Mesenchymal stem cell (in vitro differentiated cells and primary cell): ENCODE results near the gene SPSB1.

Source experiments
- DNase-seq: peaks from one replicate; pipeline ENCODE4 v3.0.0-alpha.2; 2013
- H2AFZ ChIP-seq: one replicate; pipeline ENCODE4 v1.6.1; 2013; ENCODE audit warnings: low read depth, mild to moderate bottlenecking, control low read depth, inconsistent platforms, low read length, moderate library complexity
- H2AK5ac ChIP-seq: 2 replicates; pipeline ENCODE4 v1.6.1; 2013; ENCODE audit warnings: low read length, moderate library complexity, mild to moderate bottlenecking, inconsistent platforms; ENCODE audit not compliant: severe bottlenecking
- H2BK120ac ChIP-seq: one replicate; pipeline ENCODE4 v1.6.1; 2013; ENCODE audit warnings: low read depth, mild to moderate bottlenecking, inconsistent platforms, low read length, moderate library complexity
- H2BK12ac ChIP-seq, 2 experiments: one replicate each; pipeline ENCODE4 v1.6.1; 2013; ENCODE audit warnings: inconsistent platforms in 2 of 2, low read length in 2 of 2, mild to moderate bottlenecking in 2 of 2, moderate library complexity in 2 of 2, control low read depth in 1 of 2
- H2BK15ac ChIP-seq: one replicate; pipeline ENCODE4 v1.6.1; 2013; ENCODE audit warnings: mild to moderate bottlenecking, low read depth, inconsistent platforms; ENCODE audit not compliant: poor library complexity, severe bottlenecking
- H2BK5ac ChIP-seq: 2 replicates; pipeline ENCODE4 v1.6.1; 2013; ENCODE audit warnings: low read depth, mild to moderate bottlenecking, low read length, control low read depth, inconsistent platforms; ENCODE audit not compliant: poor library complexity, severe bottlenecking
- H3K14ac ChIP-seq, 2 experiments: one replicate each; pipeline ENCODE4 v1.6.1; 2013; ENCODE audit warnings: inconsistent platforms in 2 of 2, low read length in 2 of 2, control low read depth in 1 of 2, mild to moderate bottlenecking in 1 of 2, moderate library complexity in 1 of 2
- H3K18ac ChIP-seq, 2 experiments: one replicate each; pipeline ENCODE4 v1.6.1; 2013; ENCODE audit warnings: inconsistent platforms in 2 of 2, low read length in 2 of 2, control low read depth in 1 of 2, low read depth in 1 of 2, mild to moderate bottlenecking in 1 of 2
- H3K23ac ChIP-seq, 2 experiments: one replicate each; pipeline ENCODE4 v1.6.1; 2013; ENCODE audit warnings: inconsistent platforms in 2 of 2, low read length in 2 of 2, mild to moderate bottlenecking in 2 of 2, moderate library complexity in 2 of 2, control low read depth in 1 of 2
- H3K27ac ChIP-seq: 2 replicates; pipeline ENCODE4 v1.5.1; 2013; ENCODE audit warnings: mild to moderate bottlenecking, moderate library complexity, low read length, control low read depth, inconsistent platforms; ENCODE audit not compliant: poor library complexity, severe bottlenecking
- H3K27me3 ChIP-seq, 2 experiments: 2 replicates each; pipeline versions ENCODE4 v1.6.1 to v1.7.0; 2013; ENCODE audit warnings: low read length in 2 of 2, mild to moderate bottlenecking in 2 of 2, moderate library complexity in 2 of 2, control low read depth in 1 of 2, inconsistent platforms in 1 of 2; ENCODE audit not compliant: control insufficient read depth in 1 of 2, insufficient read depth in 1 of 2
- H3K36me3 ChIP-seq, 2 experiments: 2 replicates each; pipeline versions ENCODE4 v1.6.1 to v1.7.0; 2013; ENCODE audit warnings: low read length in 2 of 2, control low read depth in 1 of 2, inconsistent platforms in 1 of 2, low read depth in 1 of 2, mild to moderate bottlenecking in 1 of 2; ENCODE audit not compliant: insufficient read depth in 2 of 2, control insufficient read depth in 1 of 2
- H3K4ac ChIP-seq, 2 experiments: one replicate each; pipeline ENCODE4 v1.6.1; 2013; ENCODE audit warnings: inconsistent platforms in 2 of 2, low read length in 2 of 2, mild to moderate bottlenecking in 2 of 2, moderate library complexity in 2 of 2, control low read depth in 1 of 2, low read depth in 1 of 2
- H3K4me1 ChIP-seq: 2 replicates; pipeline ENCODE4 v1.6.1; 2013; ENCODE audit warnings: low read depth, low read length, control low read depth; ENCODE audit not compliant: control insufficient read depth, insufficient read depth
- H3K4me2 ChIP-seq: 2 replicates; pipeline ENCODE4 v1.6.1; 2013; ENCODE audit warnings: low read length, mild to moderate bottlenecking, inconsistent platforms; ENCODE audit not compliant: poor library complexity, severe bottlenecking
- H3K4me3 ChIP-seq, 2 experiments: 2 replicates each; pipeline versions ENCODE4 v1.5.1 to v1.7.0; 2013; ENCODE audit warnings: low read length in 2 of 2, mild to moderate bottlenecking in 2 of 2, control low read depth in 1 of 2, low read depth in 1 of 2; ENCODE audit not compliant: insufficient read depth in 1 of 2
- H3K79me1 ChIP-seq: replicated peaks from 2 replicates; pipeline ENCODE4 v1.6.1; 2013; ENCODE audit warnings: mild to moderate bottlenecking, control low read depth, low read length, inconsistent platforms; ENCODE audit not compliant: poor library complexity, severe bottlenecking
- H3K9ac ChIP-seq: 2 replicates; pipeline ENCODE4 v1.7.0; 2013; ENCODE audit warnings: mild to moderate bottlenecking, low read length, moderate library complexity
- H3K9me3 ChIP-seq: 2 replicates; pipeline ENCODE4 v1.7.0; 2013; ENCODE audit warnings: mild to moderate bottlenecking, low read length; ENCODE audit not compliant: control insufficient read depth
- H4K8ac ChIP-seq: one replicate; pipeline ENCODE4 v1.6.1; 2013; ENCODE audit warnings: inconsistent platforms, mild to moderate bottlenecking, low read length, moderate library complexity
- H4K91ac ChIP-seq: one replicate; pipeline ENCODE4 v1.6.1; 2013; ENCODE audit warnings: mild to moderate bottlenecking, low read length, inconsistent platforms
- WGBS: methylation state at CpG from one replicate; pipeline ENCODE4 v1.1.7; 2013; ENCODE audit warnings: mixed read lengths; 5-methylcytosine and 5-hydroxymethylcytosine counted together

The SPSB1 gene

DNA sequence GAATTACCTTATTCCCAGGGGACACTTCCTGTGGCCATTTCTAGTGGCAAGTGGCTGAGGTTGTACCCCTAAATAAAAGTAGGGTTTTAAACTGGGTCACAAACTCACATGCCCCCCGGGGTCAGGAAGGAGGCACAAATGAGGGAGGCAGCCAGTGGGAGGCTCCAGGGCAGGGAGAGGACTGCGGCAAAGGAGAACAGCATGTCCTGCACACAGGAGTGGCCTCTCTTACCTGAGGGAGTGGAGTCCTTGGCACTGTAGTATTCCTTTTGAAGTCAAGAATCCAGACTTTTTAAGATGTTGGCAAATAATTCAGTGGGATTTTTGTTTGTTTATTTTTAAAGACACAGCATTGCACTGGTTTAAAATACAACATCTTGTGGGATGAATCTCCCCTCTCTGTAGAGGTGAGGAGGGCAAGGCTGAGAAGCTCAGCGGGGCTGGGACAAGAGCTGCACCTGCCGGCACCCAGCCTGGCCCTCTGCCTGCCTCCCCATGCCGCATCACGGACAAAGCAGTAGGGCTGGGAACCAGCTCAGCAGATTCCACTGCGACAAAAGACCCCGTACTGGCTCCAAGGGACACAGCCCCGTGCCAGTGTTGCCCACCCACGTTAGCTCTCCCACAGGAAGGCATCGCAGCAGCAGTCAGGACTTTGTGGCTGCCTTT is 22.2 kb downstream of the SPSB1 start:
- H3K27me3 ChIP-seq: no peaks in the 10 kb centered on the region

DNA sequence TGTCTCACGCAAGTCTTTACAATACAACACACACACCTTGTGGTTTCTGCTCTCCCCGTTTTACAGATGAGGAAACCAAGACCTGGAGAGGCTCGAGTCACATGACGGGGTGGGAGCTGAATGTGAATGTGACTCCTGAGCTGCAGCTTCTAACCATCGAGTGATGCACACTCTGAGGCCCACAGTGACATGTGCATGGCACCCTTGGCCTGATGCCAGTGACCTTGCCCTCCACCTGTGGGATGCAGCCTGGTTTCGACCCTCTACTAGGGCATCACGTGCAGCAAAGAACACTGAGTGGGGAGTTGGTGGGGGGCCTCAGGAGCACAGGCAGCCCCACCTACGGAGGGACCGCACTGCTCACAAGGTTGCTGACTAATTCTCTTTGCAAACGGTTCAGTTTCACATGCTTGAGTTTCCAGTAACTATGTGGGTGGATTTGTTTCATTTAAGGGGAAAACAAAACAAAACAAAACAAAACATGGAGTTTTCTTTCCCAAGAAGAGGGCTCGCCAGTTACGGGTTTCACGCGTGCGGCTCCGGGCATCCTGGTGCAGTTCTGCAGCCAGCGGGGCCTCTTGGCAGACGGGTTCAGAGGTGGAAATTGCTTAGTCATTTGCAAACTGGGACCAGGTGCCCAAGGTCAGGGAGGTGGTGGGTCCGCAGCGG is 22.9 kb downstream of the SPSB1 start:
- H2BK12ac ChIP-seq: peak overlapping the region in 1 of 2 experiments; percentile 87
- peak overlapping the region; percentile 25 for H4K8ac ChIP-seq
- H3K23ac ChIP-seq: no peak overlapping the region
- peak overlapping the region; percentile 40 for H2AK5ac ChIP-seq
- peak overlapping the region; percentile 8 for H3K4me2 ChIP-seq
- no peak overlapping the region for H3K14ac ChIP-seq
- WGBS: 82% methylated on average over 19 of the region's 20 CpGs
- H3K18ac ChIP-seq: peak overlapping the region; percentile 1 to 81
- H3K36me3 ChIP-seq: peaks cover 38 to 55% of the 10 kb centered on the region in 2 experiments
- peak overlapping the region; percentile 75 for H3K9ac ChIP-seq
- H2BK5ac ChIP-seq: no peak overlapping the region
- H3K9me3 ChIP-seq: no peaks in the 10 kb centered on the region
- H2AFZ ChIP-seq: no peak overlapping the region
- H2BK15ac ChIP-seq: peak overlapping the region; percentile 39
- peak; percentile 90 for DNase-seq
- peak overlapping the region in 1 of 2 experiments; percentile 8 for H3K4me3 ChIP-seq
- peak overlapping the region; percentile 66 for H4K91ac ChIP-seq
- peak overlapping the region; percentile 5 for H3K27ac ChIP-seq
- H3K4me1 ChIP-seq: peaks cover 71% of the 10 kb centered on the region
- no peaks in the 10 kb centered on the region for H3K27me3 ChIP-seq
- no peak overlapping the region for H2BK120ac ChIP-seq
- H3K79me1 ChIP-seq: peaks cover 10% of the 10 kb centered on the region
- H3K4ac ChIP-seq: peak overlapping the region; percentile 40 to 59

More for the DNA sequence above, 22.2 kb downstream of the SPSB1 start:
- H3K14ac ChIP-seq: no peak overlapping the region
- peaks cover 65% of the 10 kb centered on the region for H3K4me1 ChIP-seq
- H4K91ac ChIP-seq: peak overlapping the region; percentile 23
- no peaks in the 10 kb centered on the region for H3K9me3 ChIP-seq
- peaks cover 8% of the 10 kb centered on the region for H3K79me1 ChIP-seq
- H2BK15ac ChIP-seq: peak overlapping the region; percentile 29
- no peak overlapping the region for H2BK120ac ChIP-seq
- peak overlapping the region; percentile 75 for H3K9ac ChIP-seq
- H2AFZ ChIP-seq: no peak overlapping the region
- H3K4me2 ChIP-seq: no peak overlapping the region
- H3K18ac ChIP-seq: peak overlapping the region; percentile 1 to 81
- H3K23ac ChIP-seq: no peak overlapping the region
- peak overlapping the region in 1 of 2 experiments; percentile 40 for H3K4ac ChIP-seq
- H3K4me3 ChIP-seq: no peak overlapping the region
- H2AK5ac ChIP-seq: peak overlapping the region; percentile 42
- H3K36me3 ChIP-seq: peaks cover 42 to 50% of the 10 kb centered on the region in 2 experiments
- WGBS: 94% methylated on average over 11 of the region's 11 CpGs
- H3K27ac ChIP-seq: peak overlapping the region; percentile 5
- H4K8ac ChIP-seq: peak overlapping the region; percentile 8
- H2BK5ac ChIP-seq: no peak overlapping the region
- peak overlapping the region; percentile 11 to 87 for H2BK12ac ChIP-seq
- DNase-seq: no peak

DNA sequence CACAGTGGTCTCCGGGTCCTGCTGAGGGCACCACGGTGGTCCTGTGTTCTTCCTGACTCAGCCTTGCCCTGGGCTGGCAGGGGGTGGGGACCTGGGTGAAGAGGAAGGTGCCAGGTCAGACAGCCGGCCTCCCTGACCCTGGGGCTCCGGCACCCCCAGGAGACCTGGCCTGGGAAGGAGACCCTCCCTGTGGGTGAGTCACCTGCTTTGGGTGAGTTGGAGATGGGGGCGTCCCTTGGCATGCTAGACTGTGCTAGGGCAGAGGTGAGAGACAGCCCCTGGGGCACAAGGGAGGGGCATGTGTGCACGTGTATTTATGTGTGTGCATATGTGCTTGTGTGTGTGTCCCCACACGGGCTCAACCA is 23.4 kb downstream of the SPSB1 start:
- Histone ChIP-seq H3K4me3 (peak overlapping the region in 1 of 2 experiments; percentile 8), H2BK120ac (no peak overlapping the region), H3K4me2 (peak overlapping the region; percentile 8), H3K27me3 (no peaks in the 10 kb centered on the region), H2BK5ac (no peak overlapping the region), H3K23ac (no peak overlapping the region), H2AK5ac (peak overlapping the region; percentile 78), H4K91ac (peak overlapping the region; percentile 66), H3K27ac (peak overlapping the region; percentile 5), H2BK15ac (peak overlapping the region; percentile 39), H2BK12ac (peak overlapping the region; percentile 8 to 35), H4K8ac (peak overlapping the region; percentile 25), H3K9me3 (no peaks in the 10 kb centered on the region), H3K18ac (peak overlapping the region in 1 of 2 experiments; percentile 67), H3K79me1 (peaks cover 11% of the 10 kb centered on the region), H3K36me3 (peaks cover 38 to 51% of the 10 kb centered on the region in 2 experiments), H3K14ac (peak overlapping the region in 1 of 2 experiments; percentile 37), H3K4me1 (peaks cover 74% of the 10 kb centered on the region), H3K4ac (peak overlapping the region in 1 of 2 experiments; percentile 59), H2AFZ (no peak overlapping the region), H3K9ac (peak overlapping the region; percentile 75)
- WGBS: 96% methylated on average over 7 of the region's 7 CpGs
- no peak for DNase-seq

DNA sequence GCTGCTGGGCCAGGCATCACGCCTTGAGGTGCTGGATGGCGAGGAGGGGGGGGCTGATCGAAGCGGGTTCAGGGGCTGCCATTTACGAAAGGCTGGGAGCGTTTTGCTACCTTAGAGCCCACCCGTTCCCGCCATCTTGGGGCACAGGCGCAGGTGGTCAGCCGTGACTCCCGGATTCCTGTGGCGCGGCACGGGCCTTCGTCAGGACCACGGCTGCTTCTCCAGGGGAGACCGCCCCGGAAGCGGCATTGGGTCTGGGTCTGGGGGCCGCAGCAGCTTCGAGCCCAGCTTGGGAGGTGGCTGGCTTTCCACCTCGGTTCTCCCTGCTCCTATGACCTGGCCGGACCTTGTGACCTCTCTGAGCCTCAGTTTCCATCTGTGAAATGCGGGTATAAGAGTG is 23.8 kb downstream of the SPSB1 start:
- H3K27ac ChIP-seq: peak overlapping the region; percentile 5
- peak overlapping the region; percentile 66 for H4K91ac ChIP-seq
- no peaks in the 10 kb centered on the region for H3K27me3 ChIP-seq
- peak overlapping the region; percentile 59 to 72 for H2BK12ac ChIP-seq
- H3K23ac ChIP-seq: no peak overlapping the region
- 96% methylated on average over 24 of the region's 24 CpGs for WGBS
- no peak for DNase-seq
- no peak overlapping the region for H3K4me3 ChIP-seq
- H2BK5ac ChIP-seq: no peak overlapping the region
- peak overlapping the region in 1 of 2 experiments; percentile 37 for H3K14ac ChIP-seq
- no peak overlapping the region for H2AFZ ChIP-seq
- H3K4me1 ChIP-seq: peaks cover 77% of the 10 kb centered on the region
- peak overlapping the region; percentile 53 for H4K8ac ChIP-seq
- H2BK120ac ChIP-seq: no peak overlapping the region
- H3K4me2 ChIP-seq: no peak overlapping the region
- H3K36me3 ChIP-seq: peaks cover 38 to 51% of the 10 kb centered on the region in 2 experiments
- H2BK15ac ChIP-seq: no peak overlapping the region
- H3K18ac ChIP-seq: no peak overlapping the region
- H3K4ac ChIP-seq: peak overlapping the region in 1 of 2 experiments; percentile 59
- no peaks in the 10 kb centered on the region for H3K9me3 ChIP-seq
- peak overlapping the region; percentile 75 for H2AK5ac ChIP-seq
- H3K79me1 ChIP-seq: peaks cover 13% of the 10 kb centered on the region
- peak overlapping the region; percentile 75 for H3K9ac ChIP-seq
